ENCODE results near the gene NBPF6.
"Not testable (repeated sequence)": the region's sequence is repeated elsewhere in the genome, so short reads cannot be mapped to it uniquely, and the experiment has no call there.

- not testable (repeated sequence) for TF ChIP-seq POLR2A (IDR thresholded peaks at IDR 0.05; ENCODE audit: low read depth, low read length); POLR2AphosphoS5 (IDR thresholded peaks at IDR 0.05; ENCODE audit: low read depth, low read length); POU2F2 (IDR thresholded peaks at IDR 0.05; ENCODE audit: low read depth, low read length); SPI1 (IDR thresholded peaks at IDR 0.05; ENCODE audit: low read depth, low read length); PAX5 (IDR thresholded peaks at IDR 0.05; ENCODE audit: insufficient read depth, low read length, severe bottlenecking); TAF1 (IDR thresholded peaks at IDR 0.05; ENCODE audit: low read depth, low read length)
These were observed 8.5 kb downstream of the NBPF6 start for GRCh38 chr1:108458661-108459060.
